Astrocyte (in vitro differentiated cells and primary cell): Measurements from ENCODE around the gene BUD13. TPM values are rescaled to one million over a fixed set of nuclear protein-coding genes. Genes with fewer than 3 reads are reported as not detected.

ENCODE experiments used
- DNase-seq: peaks from one replicate; pipeline ENCODE4 v3.0.0-alpha.2; 2010; ENCODE audit warnings: low read depth
- FAIRE-seq: peaks from 2 replicates; lab custom pipeline; 2011; peaks lifted over from hg19 to GRCh38; lab: Jason Lieb, UNC
- H2AFZ ChIP-seq: 2 replicates; pipeline ENCODE4 v1.6.0; 2012; ENCODE audit warnings: low read depth, low read length, inconsistent platforms
- H3K27ac ChIP-seq: 2 replicates; pipeline ENCODE4 v1.5.1; 2011; ENCODE audit warnings: low read depth, low read length, inconsistent platforms
- H3K27me3 ChIP-seq: 2 replicates; pipeline ENCODE4 v1.6.0; 2011; ENCODE audit warnings: low read length, inconsistent platforms; ENCODE audit not compliant: insufficient read depth
- H3K36me3 ChIP-seq: 2 replicates; pipeline ENCODE4 v1.5.1; 2011; ENCODE audit warnings: low read length, inconsistent platforms; ENCODE audit not compliant: insufficient read depth
- H3K4me1 ChIP-seq: 2 replicates; pipeline ENCODE4 v1.5.1; 2011; ENCODE audit warnings: low read length, inconsistent platforms; ENCODE audit not compliant: insufficient read depth
- H3K4me2 ChIP-seq: 2 replicates; pipeline ENCODE4 v1.6.0; 2012; ENCODE audit warnings: low read length, inconsistent platforms
- H3K4me3 ChIP-seq: 2 replicates; pipeline ENCODE4 v1.5.1; 2011; ENCODE audit warnings: low read depth, mild to moderate bottlenecking, low read length, inconsistent platforms; ENCODE audit not compliant: insufficient read depth
- H3K79me2 ChIP-seq: 2 replicates; pipeline ENCODE4 v1.6.0; 2012; ENCODE audit warnings: mild to moderate bottlenecking, low read length, inconsistent platforms; ENCODE audit not compliant: insufficient read depth
- H3K9ac ChIP-seq: 2 replicates; pipeline ENCODE4 v1.6.0; 2012; ENCODE audit warnings: mild to moderate bottlenecking, low read length, inconsistent platforms
- H3K9me3 ChIP-seq: 2 replicates; pipeline ENCODE4 v1.5.1; 2012; ENCODE audit warnings: low read depth, mild to moderate bottlenecking, low read length, inconsistent platforms; ENCODE audit not compliant: insufficient read depth
- H4K20me1 ChIP-seq: 2 replicates; pipeline ENCODE4 v1.6.0; 2012; ENCODE audit warnings: low read length, inconsistent platforms; ENCODE audit not compliant: insufficient read depth
- H3K27ac Mint-ChIP-seq: one replicate; pipeline ENCODE4 v1.8.0; 2021; ENCODE audit warnings: mild to moderate bottlenecking, mixed read lengths; ENCODE audit not compliant: unreplicated experiment
- H3K27me3 Mint-ChIP-seq: one replicate; pipeline ENCODE4 v1.8.0; 2021; ENCODE audit warnings: low read depth, mixed read lengths; ENCODE audit not compliant: unreplicated experiment
- H3K36me3 Mint-ChIP-seq: one replicate; pipeline ENCODE4 v1.8.0; 2021; ENCODE audit warnings: low read depth, mixed read lengths; ENCODE audit not compliant: unreplicated experiment
- H3K4me1 Mint-ChIP-seq: one replicate; pipeline ENCODE4 v1.8.0; 2021; ENCODE audit warnings: low read depth, mixed read lengths; ENCODE audit not compliant: unreplicated experiment
- H3K4me3 Mint-ChIP-seq: one replicate; pipeline ENCODE4 v1.8.0; 2021; ENCODE audit warnings: mild to moderate bottlenecking, moderate library complexity, mixed read lengths; ENCODE audit not compliant: unreplicated experiment
- H3K9me3 Mint-ChIP-seq: one replicate; pipeline ENCODE4 v1.8.0; 2021; ENCODE audit warnings: mild to moderate bottlenecking, mixed read lengths; ENCODE audit not compliant: unreplicated experiment
- CTCF ChIP-seq: IDR thresholded peaks from 2 replicates; pipeline ENCODE4 v1.5.1; 2011; ENCODE audit warnings: low read depth, mild to moderate bottlenecking, inconsistent platforms, low read length, moderate library complexity; ENCODE audit not compliant: insufficient read depth
- EZH2 ChIP-seq: IDR thresholded peaks from 2 replicates; pipeline ENCODE4 v1.6.1; 2012; ENCODE audit warnings: mild to moderate bottlenecking, low read length, inconsistent platforms; ENCODE audit not compliant: insufficient read depth
- total RNA-seq: library from RNA; stranded (reverse); gene quantifications from 2 replicates; pipeline ENCODE4 v1.2.1, GENCODE V29; 2021

The BUD13 gene
- total RNA-seq, 1 donor from 2014 or later = 9.3 TPM

GRCh38 chr11:116702772-116703385, 69.9 kb downstream of the BUD13 start:
- Histone ChIP-seq H3K9ac (no peak overlapping the region), H3K4me2 (no peak overlapping the region), H2AFZ (no peak overlapping the region), H3K4me1 (no peaks in the 10 kb centered on the region), H3K27me3 (peaks cover 8% of the 10 kb centered on the region), H3K36me3 (no peaks in the 10 kb centered on the region), H3K4me3 (no peak overlapping the region), H3K9me3 (no peaks in the 10 kb centered on the region), H3K79me2 (no peaks in the 10 kb centered on the region), H3K27ac (no peak overlapping the region), H4K20me1 (no peaks in the 10 kb centered on the region)
- H3K4me3 Mint-ChIP-seq = no peak overlapping the region
- peaks cover 17% of the 10 kb centered on the region for H3K27me3 Mint-ChIP-seq
- no peak overlapping the region for H3K27ac Mint-ChIP-seq
- H3K4me1 Mint-ChIP-seq = peaks cover 4% of the 10 kb centered on the region
- FAIRE-seq (no peak), DNase-seq (no peak)
- H3K36me3 Mint-ChIP-seq = no peaks in the 10 kb centered on the region
- H3K9me3 Mint-ChIP-seq = peaks cover 2% of the 10 kb centered on the region
- TF ChIP-seq EZH2 (no peak), CTCF (no peak)

- DNase-seq (no peak), FAIRE-seq (no peak)
- H3K27me3 Mint-ChIP-seq = peaks cover 13% of the 10 kb centered on the region
- H3K27ac ChIP-seq = no peak overlapping the region
- H3K4me1 ChIP-seq = no peaks in the 10 kb centered on the region
- peaks cover under 1% of the 10 kb centered on the region for H3K27me3 ChIP-seq
- H3K9me3 ChIP-seq = no peaks in the 10 kb centered on the region
- no peak overlapping the region for H2AFZ ChIP-seq
- H3K27ac Mint-ChIP-seq = no peak overlapping the region
- no peak for TF ChIP-seq EZH2
- no peak for TF ChIP-seq CTCF
- no peak overlapping the region for H3K4me3 ChIP-seq
- H4K20me1 ChIP-seq = no peaks in the 10 kb centered on the region
- peaks cover 2% of the 10 kb centered on the region for H3K9me3 Mint-ChIP-seq
- H3K79me2 ChIP-seq = no peaks in the 10 kb centered on the region
- H3K4me2 ChIP-seq = no peak overlapping the region
- H3K4me1 Mint-ChIP-seq = peaks cover 4% of the 10 kb centered on the region
- no peaks in the 10 kb centered on the region for H3K36me3 Mint-ChIP-seq
- no peaks in the 10 kb centered on the region for H3K36me3 ChIP-seq
- no peak overlapping the region for H3K4me3 Mint-ChIP-seq
- H3K9ac ChIP-seq = no peak overlapping the region
Observed at GRCh38 chr11:116701876-116702275, 70.9 kb downstream of the BUD13 start.

- Histone ChIP-seq H3K27ac (no peak overlapping the region), H3K4me1 (no peaks in the 10 kb centered on the region), H3K36me3 (no peaks in the 10 kb centered on the region), H2AFZ (no peak overlapping the region), H3K4me3 (no peak overlapping the region), H3K4me2 (no peak overlapping the region), H3K27me3 (no peaks in the 10 kb centered on the region), H4K20me1 (no peaks in the 10 kb centered on the region), H3K9me3 (no peaks in the 10 kb centered on the region), H3K9ac (no peak overlapping the region), H3K79me2 (no peaks in the 10 kb centered on the region)
- Mint-ChIP-seq H3K27me3 (peaks cover 13% of the 10 kb centered on the region), H3K36me3 (no peaks in the 10 kb centered on the region), H3K4me3 (no peak overlapping the region), H3K4me1 (peaks cover 8% of the 10 kb centered on the region), H3K9me3 (peaks cover 2% of the 10 kb centered on the region), H3K27ac (no peak overlapping the region)
- FAIRE-seq (no peak), DNase-seq (no peak)
- TF ChIP-seq EZH2 = no peak
Observed at GRCh38 chr11:116701297-116701801, 71.4 kb downstream of the BUD13 start.
